Skeletal muscle tissue (tissue), 4 donors: ENCODE data around the gene PIGU. TPM values are rescaled to one million over a fixed set of nuclear protein-coding genes. Genes with fewer than 3 reads are reported as not detected.
A peak's percentile ranks its signal among the peaks of the same experiment; 100 is the strongest.
"Not testable (repeated sequence)": the region's sequence is repeated elsewhere in the genome, so short reads cannot be mapped to it uniquely, and the experiment has no call there.

Experiments
- H3K27ac ChIP-seq: one replicate; pipeline ENCODE4 v1.7.0; 2013; ENCODE audit warnings: mild to moderate bottlenecking, low read depth, low read length, inconsistent platforms
- H3K27me3 ChIP-seq, 3 donors: one replicate each; pipeline ENCODE4 v1.7.0; 2013; ENCODE audit warnings: low read length in 3 of 3; ENCODE audit not compliant: control insufficient read depth in 3 of 3, insufficient read depth in 3 of 3
- H3K36me3 ChIP-seq, 3 donors: one replicate each; pipeline ENCODE4 v1.7.0; 2013; ENCODE audit warnings: low read length in 3 of 3; ENCODE audit not compliant: control insufficient read depth in 3 of 3, insufficient read depth in 3 of 3
- H3K4me1 ChIP-seq, 3 donors: one replicate each; pipeline ENCODE4 v1.7.0; 2013; ENCODE audit warnings: low read length in 3 of 3, mild to moderate bottlenecking in 3 of 3; ENCODE audit not compliant: control insufficient read depth in 3 of 3, insufficient read depth in 3 of 3
- H3K4me3 ChIP-seq, 3 donors: one replicate each; pipeline ENCODE4 v1.7.0; 2013; ENCODE audit warnings: low read length in 3 of 3
- H3K9ac ChIP-seq, 3 donors: one replicate each; pipeline ENCODE4 v1.7.0; 2013; ENCODE audit warnings: low read length in 3 of 3, mild to moderate bottlenecking in 3 of 3, moderate library complexity in 2 of 3, low read depth in 1 of 3
- H3K9me3 ChIP-seq, 3 donors: one replicate each; pipeline ENCODE4 v1.7.0; 2013; ENCODE audit warnings: low read length in 3 of 3; ENCODE audit not compliant: control insufficient read depth in 3 of 3
- total RNA-seq: library from RNA; depleted of rRNA; stranded (reverse); fragments of >200 nt; gene quantifications from one replicate; pipeline ENCODE4 v1.2.3, GENCODE V29; 2014
- donor health status: Osteomylitis.

Gene PIGU
- total RNA-seq, 1 donor from 2014 or later = 11.0 TPM

DNA sequence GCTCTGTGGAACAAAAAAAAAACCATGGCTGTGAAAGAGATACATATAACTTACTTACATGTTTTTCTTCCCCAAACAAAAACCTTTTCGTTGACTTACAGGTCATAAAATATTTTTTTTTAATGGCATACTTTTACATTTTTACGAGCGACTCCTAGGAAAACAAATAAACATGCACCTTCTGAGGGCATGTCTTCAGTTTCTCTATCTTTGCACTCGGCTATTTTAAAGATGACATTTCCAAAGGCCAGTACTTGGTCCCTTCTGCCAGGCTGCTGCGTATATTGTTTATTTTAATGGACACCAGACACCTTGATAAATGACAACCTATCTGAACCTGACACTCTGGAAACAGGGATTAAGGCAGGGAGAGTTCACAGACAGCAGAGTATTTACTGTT is 49.4 kb downstream of the PIGU start:
- Histone ChIP-seq H3K9ac (peak overlapping the region; percentile 61 to 75 (median 63)), H3K27ac (peak overlapping the region; percentile 86), H3K36me3 (peaks cover 0 to 7% (median 2%) of the 10 kb centered on the region in 3 donors), H3K27me3 (no peaks in the 10 kb centered on the region), H3K4me1 (peaks cover 0 to 23% (median 14%) of the 10 kb centered on the region in 3 donors), H3K4me3 (peak overlapping the region in 2 of 3 donors; percentile 17 to 27), H3K9me3 (no peaks in the 10 kb centered on the region)

DNA sequence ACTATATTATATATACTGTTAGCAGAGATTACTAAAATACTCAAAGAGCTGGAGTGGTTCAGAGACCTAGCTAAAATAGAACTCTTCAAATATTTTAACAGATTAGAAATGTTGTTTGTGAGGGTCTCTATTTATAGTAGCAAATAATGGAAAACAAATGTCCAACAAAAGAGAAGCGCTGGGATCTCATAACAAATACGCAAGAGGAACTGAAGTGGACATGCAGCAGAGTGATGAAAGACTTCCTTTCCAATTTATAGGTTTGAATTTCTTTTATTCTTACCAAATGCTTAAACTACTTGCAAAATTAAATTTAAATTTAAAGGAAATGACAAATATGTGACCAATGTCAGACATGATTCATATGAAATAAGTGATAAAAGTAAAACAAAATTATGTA is 49.9 kb downstream of the PIGU start:
- peaks cover 0 to 7% (median 2%) of the 10 kb centered on the region in 3 donors for H3K36me3 ChIP-seq
- H3K4me1 ChIP-seq = peaks cover 0 to 23% (median 14%) of the 10 kb centered on the region in 3 donors
- H3K4me3 ChIP-seq = no peak overlapping the region
- H3K9me3 ChIP-seq = no peaks in the 10 kb centered on the region
- H3K9ac ChIP-seq = peak overlapping the region; percentile 40 to 75 (median 63)
- no peaks in the 10 kb centered on the region for H3K27me3 ChIP-seq
- H3K27ac ChIP-seq = peak overlapping the region; percentile 86

DNA sequence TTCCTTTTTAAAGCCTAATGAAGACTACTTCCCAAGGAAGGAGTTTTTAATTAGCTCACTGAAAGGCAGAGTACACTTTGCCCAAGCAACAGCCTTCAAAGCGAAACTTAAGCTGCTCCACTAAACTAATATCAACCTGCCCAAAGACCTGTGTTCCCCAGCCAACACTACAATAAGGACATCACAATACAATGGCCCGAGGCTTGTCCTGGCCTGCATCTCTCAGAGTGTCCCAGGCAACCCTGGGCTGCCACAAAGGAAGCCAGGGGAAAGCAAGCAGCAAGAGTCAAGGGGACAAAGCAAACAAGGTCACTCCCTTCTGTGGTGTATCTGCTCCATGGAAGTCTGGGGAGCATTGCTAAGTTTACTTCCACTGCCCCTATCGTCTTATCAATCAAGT is 52.3 kb downstream of the PIGU start:
- no peak overlapping the region for H3K9ac ChIP-seq
- H3K4me3 ChIP-seq = no peak overlapping the region

DNA sequence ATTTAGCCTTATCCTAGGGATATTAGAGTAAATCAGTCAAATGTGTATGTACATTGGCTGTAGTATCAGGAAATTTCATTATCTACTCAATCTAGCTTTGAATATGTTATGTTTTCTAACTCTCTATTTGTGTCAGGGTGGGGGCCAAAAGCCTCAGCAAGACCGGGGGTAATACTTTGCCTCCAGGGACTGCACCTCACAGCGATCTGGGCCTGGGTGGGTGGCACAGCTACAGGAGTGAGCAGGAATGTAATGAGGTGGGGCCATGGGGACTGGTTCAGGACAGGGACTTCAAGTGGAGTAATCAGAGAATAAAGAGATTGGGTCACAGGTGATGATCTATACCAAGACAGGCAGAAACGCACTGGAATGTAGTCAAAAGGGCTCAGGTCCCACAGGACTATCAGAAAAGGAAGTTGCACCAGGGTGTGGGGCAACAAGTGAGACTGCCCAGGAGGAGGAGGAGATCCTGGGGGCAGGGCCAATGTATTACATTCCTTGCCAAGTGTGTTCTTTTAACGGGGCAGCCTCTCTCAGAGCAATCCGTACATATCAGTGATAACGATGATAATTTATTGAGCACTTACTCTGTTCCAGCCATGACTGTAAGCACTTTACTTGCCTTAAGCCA is 54.0 kb downstream of the PIGU start:
- Histone ChIP-seq H3K27ac (no peak overlapping the region), H3K9me3 (no peaks in the 10 kb centered on the region), H3K36me3 (peaks cover 2 to 10% (median 7%) of the 10 kb centered on the region in 3 donors), H3K27me3 (no peaks in the 10 kb centered on the region), H3K9ac (no peak overlapping the region), H3K4me1 (peaks cover 0 to 8% (median 2%) of the 10 kb centered on the region in 3 donors), H3K4me3 (no peak overlapping the region)

More for the DNA sequence above, 52.3 kb downstream of the PIGU start:
- peaks cover 2 to 10% (median 7%) of the 10 kb centered on the region in 3 donors for H3K36me3 ChIP-seq
- no peaks in the 10 kb centered on the region for H3K27me3 ChIP-seq
- H3K27ac ChIP-seq = peak overlapping the region; percentile 48
- H3K9me3 ChIP-seq = no peaks in the 10 kb centered on the region
- H3K4me1 ChIP-seq = peaks cover 0 to 20% (median 11%) of the 10 kb centered on the region in 3 donors

DNA sequence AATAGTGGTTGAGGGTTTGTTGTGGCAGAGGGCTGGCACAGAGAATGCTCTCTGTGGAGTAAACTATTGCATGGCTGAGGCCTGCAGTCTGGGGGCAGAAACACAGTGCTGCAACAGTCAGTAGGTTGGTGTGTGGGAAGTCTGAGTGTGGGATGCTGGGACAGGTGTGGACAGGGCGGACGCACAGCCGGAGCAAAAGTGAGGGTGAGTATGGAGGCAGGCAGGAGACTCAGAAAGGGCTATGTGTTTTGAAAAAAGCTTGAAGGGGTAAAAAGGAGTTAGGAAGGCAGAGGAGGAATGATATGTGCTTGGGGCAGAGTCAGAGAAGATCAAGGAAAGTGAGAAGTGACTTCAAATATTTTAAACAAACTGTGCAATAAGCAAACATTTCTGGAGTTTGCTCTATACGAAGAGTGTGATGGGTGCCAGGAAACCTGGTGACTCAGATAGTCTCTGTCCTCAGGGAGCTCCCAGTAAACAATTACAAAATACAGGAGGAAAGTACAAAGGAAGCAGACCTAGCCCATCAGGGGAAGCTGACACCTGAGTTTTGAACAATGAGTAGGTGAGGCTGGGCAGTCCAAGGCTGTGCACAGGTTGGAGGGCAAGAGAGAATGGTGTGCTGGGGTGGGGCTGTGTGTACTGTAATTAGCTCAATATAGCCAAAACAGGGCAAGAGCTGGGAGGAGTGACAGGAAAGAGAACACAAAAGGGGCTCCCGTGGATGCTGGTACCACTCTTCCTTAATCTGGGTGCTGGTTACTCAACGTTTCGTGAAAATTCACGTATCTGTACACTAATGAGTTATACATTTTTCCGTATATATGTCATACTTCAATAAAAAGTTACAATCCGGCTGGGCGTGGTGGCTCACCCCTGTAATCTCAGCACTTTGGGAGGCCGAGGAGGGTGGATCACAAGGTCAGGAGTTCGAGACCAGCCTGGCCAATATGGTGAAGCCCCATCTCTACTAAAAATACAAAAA is 55.2 kb downstream of the PIGU start:
- H3K4me1 ChIP-seq = peaks cover 0 to 4% (median 0%) of the 10 kb centered on the region in 3 donors
- H3K9ac ChIP-seq = no peak overlapping the region
- H3K27me3 ChIP-seq = no peaks in the 10 kb centered on the region
- no peak overlapping the region for H3K4me3 ChIP-seq
- H3K9me3 ChIP-seq = no peaks in the 10 kb centered on the region
- H3K27ac ChIP-seq = no peak overlapping the region
- peaks cover 2 to 10% (median 7%) of the 10 kb centered on the region in 3 donors for H3K36me3 ChIP-seq

DNA sequence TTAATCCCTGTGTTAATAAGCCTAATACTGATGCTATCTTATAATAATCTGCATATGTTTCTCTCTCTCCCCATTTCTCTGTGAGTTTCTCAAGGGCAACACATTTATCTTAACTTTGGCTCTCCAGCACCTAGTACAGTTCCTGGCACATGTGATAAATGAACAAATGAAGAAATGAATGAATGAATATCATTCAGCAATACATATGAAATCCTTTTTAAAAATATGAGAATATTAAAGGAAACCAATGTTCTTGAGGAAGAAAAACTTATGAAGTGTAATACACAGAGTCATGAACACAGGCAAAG is 55.9 kb downstream of the PIGU start:
- H3K36me3 ChIP-seq = peaks cover 2 to 10% (median 7%) of the 10 kb centered on the region in 3 donors
- no peaks in the 10 kb centered on the region for H3K9me3 ChIP-seq
- H3K4me1 ChIP-seq = peaks cover 0 to 4% (median 0%) of the 10 kb centered on the region in 3 donors

DNA sequence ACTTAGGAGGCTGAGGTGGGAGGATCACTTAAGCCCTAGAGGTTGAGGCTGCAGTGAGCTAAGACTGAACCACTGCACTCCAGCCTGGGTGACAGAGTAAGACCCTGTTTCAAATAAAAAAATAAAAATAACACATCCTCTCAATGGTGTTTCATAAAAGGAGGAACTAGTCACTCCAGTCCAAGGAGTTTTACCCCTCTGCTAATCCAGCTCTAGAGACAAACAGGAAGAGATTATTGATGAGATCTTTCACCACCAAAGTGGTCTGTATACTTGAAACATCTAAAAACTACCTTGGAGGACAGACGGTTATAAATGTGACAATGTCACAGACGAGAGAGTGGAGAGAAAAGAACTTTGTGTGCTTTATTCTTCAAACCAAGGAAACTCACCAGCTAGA is 58.2 kb downstream of the PIGU start:
- Histone ChIP-seq H3K27me3 (no peaks in the 10 kb centered on the region), H3K4me3 (no peak overlapping the region), H3K4me1 (no peaks in the 10 kb centered on the region), H3K9me3 (no peaks in the 10 kb centered on the region), H3K27ac (no peak overlapping the region), H3K36me3 (peaks cover 2 to 17% (median 15%) of the 10 kb centered on the region in 3 donors), H3K9ac (no peak overlapping the region)

More for the DNA sequence above, 55.9 kb downstream of the PIGU start:
- Histone ChIP-seq H3K4me3 (no peak overlapping the region), H3K27me3 (no peaks in the 10 kb centered on the region), H3K27ac (no peak overlapping the region), H3K9ac (no peak overlapping the region)

DNA sequence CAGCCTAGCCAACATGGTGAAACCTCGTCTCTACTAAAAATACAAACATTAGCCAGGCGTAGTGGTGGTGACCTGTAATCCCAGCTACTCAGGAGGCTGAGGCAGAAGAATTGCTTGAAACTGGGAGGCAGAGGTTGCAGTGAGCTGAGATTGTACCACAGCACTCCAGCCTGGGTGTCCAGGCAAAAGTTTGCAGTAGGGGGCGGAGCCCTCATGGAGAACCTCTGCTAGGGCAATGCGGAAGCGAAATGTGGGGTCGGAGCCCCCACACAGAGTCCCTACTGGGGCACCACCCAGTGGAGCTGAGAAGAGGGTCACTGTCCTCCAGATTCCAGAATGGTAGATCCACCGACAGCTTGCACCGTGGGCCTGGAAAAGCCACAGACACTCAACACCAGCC is 60.0 kb downstream of the PIGU start:
- peaks cover 2 to 12% (median 12%) of the 10 kb centered on the region in 3 donors for H3K36me3 ChIP-seq
- H3K9me3 ChIP-seq, H3K9ac ChIP-seq, H3K27ac ChIP-seq, H3K4me1 ChIP-seq, H3K27me3 ChIP-seq, H3K4me3 ChIP-seq: not testable (repeated sequence)

DNA sequence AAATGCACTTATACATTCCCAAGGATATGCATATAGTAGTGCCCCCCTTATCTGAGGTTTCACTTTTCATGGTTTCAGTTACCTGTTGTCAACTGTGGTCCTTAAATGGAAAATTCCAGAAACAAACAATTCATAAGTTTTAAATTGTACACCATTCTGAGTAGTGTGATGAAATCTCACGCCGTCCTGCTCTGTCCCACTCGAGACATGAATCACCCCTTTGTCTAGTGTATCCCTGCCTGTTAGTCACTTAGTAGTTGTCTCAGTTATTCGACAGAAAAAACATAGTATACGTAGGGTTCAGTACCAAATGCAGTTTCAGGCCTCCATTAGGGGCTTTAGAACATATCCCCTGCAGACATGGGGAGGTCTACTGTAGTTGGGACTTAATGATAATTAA is 61.4 kb downstream of the PIGU start:
- Histone ChIP-seq H3K27ac (no peak overlapping the region), H3K4me1 (no peaks in the 10 kb centered on the region), H3K9ac (no peak overlapping the region), H3K27me3 (no peaks in the 10 kb centered on the region), H3K36me3 (peaks cover 0 to 12% (median 4%) of the 10 kb centered on the region in 3 donors), H3K4me3 (no peak overlapping the region), H3K9me3 (no peaks in the 10 kb centered on the region)

DNA sequence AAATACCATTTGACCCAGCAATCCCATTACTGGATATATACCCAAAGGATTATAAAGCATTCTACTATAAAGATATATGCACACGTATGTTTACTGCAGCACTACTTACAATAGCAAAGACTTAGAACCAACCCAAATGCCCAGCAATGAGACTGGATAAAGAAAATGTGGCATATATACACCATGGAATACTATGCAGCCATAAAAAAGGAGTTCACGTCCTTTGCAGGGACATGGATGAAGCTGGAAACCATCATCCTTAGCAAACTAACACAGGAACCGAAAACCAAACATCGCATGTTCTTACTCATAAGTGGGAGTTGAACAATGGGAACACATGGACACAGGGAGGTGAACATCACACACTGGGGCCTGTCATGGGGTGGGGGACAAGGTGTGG is 64.9 kb downstream of the PIGU start:
- H3K4me3 ChIP-seq, H3K27ac ChIP-seq, H3K27me3 ChIP-seq, H3K9ac ChIP-seq, H3K4me1 ChIP-seq, H3K9me3 ChIP-seq: not testable (repeated sequence)
- peaks cover 4 to 12% (median 4%) of the 10 kb centered on the region in 3 donors for H3K36me3 ChIP-seq
